Thyroid gland (tissue), 4 donors: Measurements from ENCODE around the gene FGR. TPM values are rescaled to one million over a fixed set of nuclear protein-coding genes. Genes with fewer than 3 reads are reported as not detected.

ENCODE experiments used
- DNase-seq, 2 donors: peaks; one replicate each; pipeline ENCODE4 v3.0.0-alpha.2; 2019
- H3K27ac ChIP-seq, 3 donors: fragments of 200-600 bp; sonication (generic); 1 replicate in 2 of 3; 2 replicates in 1 of 3; pipeline ENCODE4 v1.5.1; 2016 to 2019; ENCODE audit warnings: mild to moderate bottlenecking in 1 of 3, moderate library complexity in 1 of 3
- H3K27me3 ChIP-seq: fragments of 200-600 bp; sonication (generic); one replicate; pipeline ENCODE4 v1.5.1; 2019
- H3K36me3 ChIP-seq, 2 donors: fragments of 200-600 bp; sonication (generic); one replicate each; pipeline ENCODE4 v1.5.1; 2016 to 2019
- H3K4me1 ChIP-seq, 2 donors: fragments of 200-600 bp; sonication (generic); one replicate each; pipeline ENCODE4 v1.5.1; 2017 to 2019
- H3K4me3 ChIP-seq, 3 donors: fragments of 200-600 bp; sonication (generic); replicated peaks in 1 of 3; 1 replicate in 2 of 3; 2 replicates in 1 of 3; pipeline ENCODE4 v1.5.1; 2016; ENCODE audit warnings: mild to moderate bottlenecking in 1 of 3
- H3K9me3 ChIP-seq: fragments of 200-600 bp; sonication (generic); one replicate; pipeline ENCODE4 v1.5.1; 2017
- POLR2A ChIP-seq, 2 donors: fragments of 450-650 bp; IDR thresholded peaks; one replicate each; pipeline ENCODE4 v1.6.1; 2017; ENCODE audit warnings: antibody characterized with exemption in 2 of 2, mild to moderate bottlenecking in 2 of 2, moderate library complexity in 1 of 2
- WGBS, 2 donors: methylation state at CpG; one replicate each; pipeline ENCODE4 v1.1.5; 2017; 5-methylcytosine and 5-hydroxymethylcytosine counted together
- intact Hi-C: fragments of 100-400 bp; cut with DNase I; formaldehyde crosslinking; loops from one replicate; pipeline ENCODE4 v1.15.1; 2023
- total RNA-seq, 4 donors: library from RNA; depleted of rRNA; stranded (reverse); fragments of >200 nt; gene quantifications; one replicate each; pipeline ENCODE4 v1.2.3, GENCODE V29; 2016
- TF ChIP-seq, protein P1 (sequence below), 6 experiments: fragments of 200-600 bp in 3 of 6; fragments of 450-650 bp in 3 of 6; sonication (generic) in 3 of 6; IDR thresholded peaks; one replicate each; pipeline ENCODE4 v1.5.1; 2016 to 2019; ENCODE audit warnings: antibody characterized with exemption in 6 of 6, mild to moderate bottlenecking in 2 of 6, inconsistent platforms in 1 of 6, moderate library complexity in 1 of 6

Gene FGR
- total RNA-seq, 4 donors from 2014 or later: 4.6 to 7.1 (median 6.4) TPM

- 64 to 66% methylated on average over 4 of the region's 4 CpGs for WGBS, 2 donors
- TF ChIP-seq, protein P1, sequence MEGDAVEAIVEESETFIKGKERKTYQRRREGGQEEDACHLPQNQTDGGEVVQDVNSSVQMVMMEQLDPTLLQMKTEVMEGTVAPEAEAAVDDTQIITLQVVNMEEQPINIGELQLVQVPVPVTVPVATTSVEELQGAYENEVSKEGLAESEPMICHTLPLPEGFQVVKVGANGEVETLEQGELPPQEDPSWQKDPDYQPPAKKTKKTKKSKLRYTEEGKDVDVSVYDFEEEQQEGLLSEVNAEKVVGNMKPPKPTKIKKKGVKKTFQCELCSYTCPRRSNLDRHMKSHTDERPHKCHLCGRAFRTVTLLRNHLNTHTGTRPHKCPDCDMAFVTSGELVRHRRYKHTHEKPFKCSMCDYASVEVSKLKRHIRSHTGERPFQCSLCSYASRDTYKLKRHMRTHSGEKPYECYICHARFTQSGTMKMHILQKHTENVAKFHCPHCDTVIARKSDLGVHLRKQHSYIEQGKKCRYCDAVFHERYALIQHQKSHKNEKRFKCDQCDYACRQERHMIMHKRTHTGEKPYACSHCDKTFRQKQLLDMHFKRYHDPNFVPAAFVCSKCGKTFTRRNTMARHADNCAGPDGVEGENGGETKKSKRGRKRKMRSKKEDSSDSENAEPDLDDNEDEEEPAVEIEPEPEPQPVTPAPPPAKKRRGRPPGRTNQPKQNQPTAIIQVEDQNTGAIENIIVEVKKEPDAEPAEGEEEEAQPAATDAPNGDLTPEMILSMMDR (IDR thresholded peaks at IDR 0.05): no peak
- no peak for TF ChIP-seq POLR2A (IDR thresholded peaks at IDR 0.05)
- no peak for DNase-seq
Measured at GRCh38 chr1:27591622-27592021, 43.4 kb downstream of the FGR start.

DNA sequence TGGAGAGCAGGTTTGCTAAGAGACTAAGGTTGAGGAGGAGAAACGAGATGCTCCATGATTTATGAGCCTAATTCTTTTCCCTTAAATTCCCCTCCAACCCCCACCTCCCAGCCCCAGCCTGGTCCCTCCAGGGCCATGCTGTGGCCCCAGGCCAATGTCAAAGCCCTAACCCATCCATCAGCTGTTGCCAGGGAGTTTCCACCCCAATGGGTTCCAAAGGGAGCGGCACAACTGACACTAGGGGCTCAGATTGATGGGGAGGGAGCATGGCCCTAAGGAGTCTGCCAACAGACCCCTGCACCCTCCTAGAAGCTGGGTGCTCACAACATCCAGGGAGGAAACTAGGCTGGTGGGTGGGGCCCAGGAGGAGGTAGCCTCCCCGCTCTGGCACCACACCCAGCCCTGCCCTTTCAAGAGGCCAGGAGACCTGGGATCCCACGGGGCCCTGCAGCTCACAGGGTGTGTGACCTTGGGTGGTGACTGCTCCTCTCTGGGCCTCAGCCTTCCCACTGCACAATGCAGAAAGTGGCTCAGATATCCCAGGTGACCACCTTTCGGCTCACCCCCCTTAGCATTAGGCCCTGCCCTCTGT, 44.0 kb downstream of the FGR start:
- H3K4me1 ChIP-seq: peaks cover 70 to 83% of the 10 kb centered on the region in 2 donors
- no peaks in the 10 kb centered on the region for H3K36me3 ChIP-seq
- H3K4me3 ChIP-seq: no peak overlapping the region
- 56 to 71% methylated on average over 4 to 5 of the region's 5 CpGs for WGBS, 2 donors
- peak overlapping the region; percentile 1 to 84 (median 78) for H3K27ac ChIP-seq
- intact Hi-C loops: no loop called here
- no peaks in the 10 kb centered on the region for H3K9me3 ChIP-seq
- DNase-seq: no peak
- TF ChIP-seq, protein P1 (IDR thresholded peaks at IDR 0.05): no peak
- no peak for TF ChIP-seq POLR2A (IDR thresholded peaks at IDR 0.05)
- H3K27me3 ChIP-seq: no peaks in the 10 kb centered on the region

More at GRCh38 chr1:27591622-27592021, 43.4 kb downstream of the FGR start:
- Histone ChIP-seq H3K27ac (peak overlapping the region; percentile 1 to 97 (median 78)), H3K4me3 (no peak overlapping the region), H3K4me1 (peaks cover 75 to 88% of the 10 kb centered on the region in 2 donors), H3K9me3 (no peaks in the 10 kb centered on the region), H3K36me3 (no peaks in the 10 kb centered on the region), H3K27me3 (no peaks in the 10 kb centered on the region)
- intact Hi-C loops: no loop called here

GRCh38 chr1:27589841-27590426, 45.1 kb downstream of the FGR start:
- peaks cover 59 to 79% of the 10 kb centered on the region in 2 donors for H3K4me1 ChIP-seq
- WGBS, 2 donors: 22 to 23% methylated on average over 2 to 3 of the region's 13 CpGs
- H3K36me3 ChIP-seq: no peaks in the 10 kb centered on the region
- peak overlapping the region; percentile 1 to 84 (median 78) for H3K27ac ChIP-seq
- peak; percentile 89 to 95 for DNase-seq
- intact Hi-C loops: no loop called here
- no peaks in the 10 kb centered on the region for H3K9me3 ChIP-seq
- TF ChIP-seq POLR2A (IDR thresholded peaks at IDR 0.05): no peak
- TF ChIP-seq, protein P1 (IDR thresholded peaks at IDR 0.05): no peak
- H3K4me3 ChIP-seq: no peak overlapping the region
- no peaks in the 10 kb centered on the region for H3K27me3 ChIP-seq

DNA sequence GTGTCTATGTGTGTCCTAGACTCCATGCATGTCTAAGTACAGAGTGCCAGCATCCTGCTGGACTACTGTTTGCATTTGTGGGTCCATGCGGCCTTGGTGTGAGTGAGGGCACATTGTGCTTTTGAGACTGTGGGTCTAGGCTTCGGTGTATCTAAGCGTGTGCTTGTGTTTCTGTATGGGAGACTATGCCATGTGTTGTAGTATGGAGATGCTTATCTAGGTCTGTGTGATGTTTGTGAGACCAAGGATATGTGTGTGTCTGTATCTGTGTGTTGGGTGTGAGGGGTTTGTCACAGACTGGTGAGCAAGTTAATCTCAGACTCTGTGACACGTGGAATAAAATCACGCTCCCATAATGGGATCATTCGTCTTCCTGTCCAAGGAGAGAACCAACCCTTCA, 45.5 kb downstream of the FGR start:
- H3K36me3 ChIP-seq: no peaks in the 10 kb centered on the region
- TF ChIP-seq POLR2A (IDR thresholded peaks at IDR 0.05): no peak
- TF ChIP-seq, protein P1 (IDR thresholded peaks at IDR 0.05): no peak
- H3K9me3 ChIP-seq: no peaks in the 10 kb centered on the region
- H3K4me1 ChIP-seq: peaks cover 54 to 77% of the 10 kb centered on the region in 2 donors
- peak overlapping the region; percentile 1 to 84 (median 78) for H3K27ac ChIP-seq
- DNase-seq: peak in 1 of 2 donors; percentile 1
- H3K4me3 ChIP-seq: no peak overlapping the region
- WGBS, 2 donors: 41 to 56% methylated on average over 6 of the region's 6 CpGs
- intact Hi-C loops: no loop called here
- no peaks in the 10 kb centered on the region for H3K27me3 ChIP-seq
